Dedifferentiated amniotic fluid mesenchymal stem cell (primary cell): ENCODE measurements around the gene PLOD3.
A peak's percentile ranks its signal among the peaks of the same experiment; 100 is the strongest.
"Not testable (repeated sequence)": the region's sequence is repeated elsewhere in the genome, so short reads cannot be mapped to it uniquely, and the experiment has no call there.

Experiments used
- DNase-seq: peaks from one replicate; pipeline ENCODE4 v3.0.0-alpha.2; 2016; ENCODE audit errors: extremely low spot score

The PLOD3 gene, protein sequence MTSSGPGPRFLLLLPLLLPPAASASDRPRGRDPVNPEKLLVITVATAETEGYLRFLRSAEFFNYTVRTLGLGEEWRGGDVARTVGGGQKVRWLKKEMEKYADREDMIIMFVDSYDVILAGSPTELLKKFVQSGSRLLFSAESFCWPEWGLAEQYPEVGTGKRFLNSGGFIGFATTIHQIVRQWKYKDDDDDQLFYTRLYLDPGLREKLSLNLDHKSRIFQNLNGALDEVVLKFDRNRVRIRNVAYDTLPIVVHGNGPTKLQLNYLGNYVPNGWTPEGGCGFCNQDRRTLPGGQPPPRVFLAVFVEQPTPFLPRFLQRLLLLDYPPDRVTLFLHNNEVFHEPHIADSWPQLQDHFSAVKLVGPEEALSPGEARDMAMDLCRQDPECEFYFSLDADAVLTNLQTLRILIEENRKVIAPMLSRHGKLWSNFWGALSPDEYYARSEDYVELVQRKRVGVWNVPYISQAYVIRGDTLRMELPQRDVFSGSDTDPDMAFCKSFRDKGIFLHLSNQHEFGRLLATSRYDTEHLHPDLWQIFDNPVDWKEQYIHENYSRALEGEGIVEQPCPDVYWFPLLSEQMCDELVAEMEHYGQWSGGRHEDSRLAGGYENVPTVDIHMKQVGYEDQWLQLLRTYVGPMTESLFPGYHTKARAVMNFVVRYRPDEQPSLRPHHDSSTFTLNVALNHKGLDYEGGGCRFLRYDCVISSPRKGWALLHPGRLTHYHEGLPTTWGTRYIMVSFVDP

DNA sequence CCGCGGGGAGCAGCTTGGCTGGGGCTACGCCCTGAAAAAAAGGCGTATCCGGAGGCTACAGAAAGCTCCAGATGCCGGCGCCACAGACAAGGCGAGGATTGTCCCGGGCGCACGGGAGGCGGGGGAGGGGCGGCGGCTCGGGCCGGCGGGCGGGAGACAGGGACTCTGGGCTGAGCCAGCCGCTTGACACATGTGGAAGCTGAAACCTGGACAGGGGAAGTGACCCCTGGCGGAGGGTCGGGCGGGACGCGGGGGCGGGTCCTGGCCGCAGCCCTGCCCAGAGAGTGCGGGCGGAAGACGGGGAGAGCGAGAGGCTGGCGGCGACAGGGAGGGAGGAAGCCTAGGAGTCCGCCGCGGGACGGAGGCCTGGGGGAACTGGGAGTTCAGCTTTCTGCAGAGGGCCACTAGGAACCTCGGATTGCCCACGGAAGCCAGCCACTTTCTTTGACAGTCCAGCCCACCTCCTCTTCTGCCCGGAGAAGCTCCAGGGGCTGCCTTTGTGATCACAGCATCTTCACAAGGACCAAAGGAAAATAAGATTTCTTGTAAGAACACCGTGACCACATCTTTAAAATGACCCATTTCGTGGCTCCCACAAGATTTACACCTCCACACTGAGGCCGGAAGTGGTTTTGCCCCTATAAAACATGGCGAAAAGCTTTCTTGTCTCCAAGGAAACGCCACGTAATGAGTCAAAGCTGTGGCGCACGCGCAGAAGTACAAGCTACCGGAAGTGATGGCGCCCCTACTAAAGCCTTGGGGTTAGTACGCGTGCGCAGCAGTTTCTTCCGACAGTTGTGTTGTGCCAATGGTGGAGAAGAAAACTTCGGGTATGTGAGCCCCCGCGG, at the start of gene PLOD3, which contains the start of gene ZNHIT1:
PLOD3 (minus strand) TSS at position 194 of the 848 bp plus-strand sequence. CDS start 307 bp downstream, outside the sequence.
ZNHIT1 (plus strand) TSS at position 778 of the 848 bp plus-strand sequence; CDS start at position 809, 31 bp downstream.
- DNase-seq: peak; percentile 99

DNA sequence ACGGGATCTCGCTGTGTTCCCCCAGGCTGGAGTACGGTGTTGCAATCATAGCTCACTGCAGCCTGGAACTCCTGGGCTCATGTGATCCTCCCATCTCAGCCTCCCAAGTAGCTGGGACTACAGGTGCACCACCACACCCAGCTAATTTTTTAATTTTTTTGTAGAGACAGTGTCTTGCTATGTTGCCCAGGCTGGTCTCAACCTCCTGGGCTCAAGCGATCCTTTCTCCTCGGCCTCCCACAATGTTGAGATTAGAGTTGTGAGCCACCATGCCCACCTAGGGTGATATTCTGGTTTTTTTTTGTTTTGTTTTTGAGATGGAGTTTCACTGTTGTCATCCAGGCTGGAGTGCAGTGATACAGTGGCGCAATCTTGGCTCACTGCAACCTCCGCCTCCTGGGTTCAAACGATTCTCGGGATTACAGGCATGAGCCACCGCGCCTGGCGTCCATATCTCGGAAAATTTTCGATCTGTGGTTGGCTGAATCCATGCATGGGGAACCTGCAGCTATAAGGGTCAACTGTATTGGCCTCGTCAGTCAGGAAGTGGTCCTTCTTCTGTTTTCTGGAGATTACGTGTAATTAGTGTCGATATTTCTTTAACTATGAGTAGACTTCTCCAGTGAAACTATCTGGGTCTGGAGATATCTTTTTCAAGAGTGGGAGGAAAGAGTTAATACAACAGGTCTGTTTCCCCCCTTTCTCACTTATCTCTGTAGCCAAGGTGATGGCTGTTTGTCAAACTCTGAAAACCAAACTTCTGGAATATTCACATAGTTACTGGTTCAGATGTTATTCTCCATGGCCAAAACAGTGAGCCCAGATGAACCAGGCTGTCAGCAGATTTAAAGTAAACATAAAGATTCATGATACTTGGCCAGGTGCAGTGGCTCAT, 48.5 kb upstream of the PLOD3 start:
- DNase-seq: no peak

DNA sequence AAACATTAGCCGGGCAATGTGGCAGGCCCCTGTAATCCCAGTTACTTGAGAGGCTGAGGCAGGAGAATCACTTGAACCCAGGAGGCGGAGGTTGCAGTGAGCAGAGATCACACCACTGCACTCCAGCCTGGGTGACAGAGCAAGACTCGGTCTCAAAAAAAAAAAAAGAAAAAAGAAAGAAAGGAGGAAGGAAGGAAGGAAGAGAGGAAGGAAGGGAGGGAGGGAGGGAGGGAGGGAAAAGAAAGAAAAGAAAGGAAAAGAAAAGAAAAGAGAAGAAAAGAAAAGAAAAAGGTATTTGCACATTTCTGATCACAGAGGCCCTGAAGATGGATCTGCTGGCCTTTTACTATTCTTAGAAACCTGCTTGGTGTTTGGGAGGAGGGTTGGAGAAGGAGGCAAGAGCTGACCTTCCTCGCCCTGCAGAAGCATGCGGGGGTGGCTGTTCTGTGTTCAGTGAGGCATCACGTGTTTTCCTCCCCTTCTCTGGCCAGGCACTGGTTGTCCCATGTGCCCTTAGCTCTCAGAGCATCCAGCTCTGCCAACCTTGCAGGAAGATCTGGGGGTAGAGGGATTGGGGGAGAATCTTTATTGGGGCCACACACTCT, 46.8 kb upstream of the PLOD3 start:
- DNase-seq: not testable (repeated sequence)

DNA sequence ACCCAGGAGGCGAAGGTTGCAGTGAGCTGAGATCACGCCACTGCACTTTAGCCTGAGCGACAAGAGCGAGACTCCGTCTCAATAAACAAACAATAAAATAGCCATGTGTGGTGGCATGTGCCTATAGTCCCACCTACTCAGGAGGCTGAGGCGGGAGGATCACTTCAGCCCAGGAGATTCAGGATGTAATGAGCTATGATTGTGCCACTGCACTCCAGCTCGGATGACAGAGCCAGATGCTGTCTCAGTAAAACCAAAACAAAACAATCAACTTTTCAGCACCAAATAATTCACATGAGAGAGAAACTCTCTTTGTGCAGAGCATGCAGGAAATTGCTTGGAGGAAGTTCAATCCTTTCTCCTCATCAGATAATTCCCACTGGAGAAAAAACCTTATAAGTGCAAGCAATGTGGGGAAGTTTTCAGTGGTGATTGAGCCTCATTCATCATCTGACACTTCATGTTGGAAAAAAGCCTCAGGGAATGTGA, 40.9 kb upstream of the PLOD3 start:
- no peak for DNase-seq

DNA sequence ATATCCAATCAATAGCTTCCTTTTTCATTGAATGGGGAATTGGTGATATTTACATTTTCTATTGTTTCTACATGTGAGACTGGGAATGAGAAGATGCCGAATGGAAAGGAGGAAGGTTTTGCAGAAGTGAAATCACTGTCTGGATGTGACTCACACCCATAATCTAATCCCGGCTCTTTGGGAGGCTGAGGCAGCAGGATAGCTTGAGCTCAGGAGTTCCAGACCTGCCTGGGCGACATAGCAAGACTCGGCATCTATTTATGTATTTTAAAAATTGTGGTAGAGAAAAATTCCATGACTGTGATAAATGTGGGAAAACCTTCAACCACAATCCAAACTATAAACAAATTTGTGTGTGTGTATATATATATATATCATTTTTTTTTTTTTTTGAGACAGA, 38.4 kb upstream of the PLOD3 start:
- no peak for DNase-seq

DNA sequence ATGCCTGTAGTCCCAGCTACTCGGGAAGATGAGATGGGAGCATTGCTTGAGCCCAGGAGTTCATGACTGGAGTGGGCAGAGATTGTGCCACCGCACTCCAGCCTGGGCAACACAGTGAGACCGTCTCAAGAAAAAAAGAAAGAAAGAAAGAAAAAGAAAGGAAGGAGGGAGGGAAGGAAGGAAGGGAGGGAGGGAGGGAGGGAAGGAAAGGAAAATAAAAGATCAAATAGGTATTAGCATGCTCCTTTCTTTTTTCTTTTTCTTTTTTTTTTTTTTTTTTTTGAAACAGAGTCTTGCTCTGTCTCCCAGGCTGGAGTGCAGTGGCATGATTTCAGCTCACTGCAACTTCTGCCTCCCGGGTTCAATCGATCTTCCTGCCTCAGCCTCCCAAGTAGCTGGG, 35.8 kb upstream of the PLOD3 start:
- DNase-seq: not testable (repeated sequence)

DNA sequence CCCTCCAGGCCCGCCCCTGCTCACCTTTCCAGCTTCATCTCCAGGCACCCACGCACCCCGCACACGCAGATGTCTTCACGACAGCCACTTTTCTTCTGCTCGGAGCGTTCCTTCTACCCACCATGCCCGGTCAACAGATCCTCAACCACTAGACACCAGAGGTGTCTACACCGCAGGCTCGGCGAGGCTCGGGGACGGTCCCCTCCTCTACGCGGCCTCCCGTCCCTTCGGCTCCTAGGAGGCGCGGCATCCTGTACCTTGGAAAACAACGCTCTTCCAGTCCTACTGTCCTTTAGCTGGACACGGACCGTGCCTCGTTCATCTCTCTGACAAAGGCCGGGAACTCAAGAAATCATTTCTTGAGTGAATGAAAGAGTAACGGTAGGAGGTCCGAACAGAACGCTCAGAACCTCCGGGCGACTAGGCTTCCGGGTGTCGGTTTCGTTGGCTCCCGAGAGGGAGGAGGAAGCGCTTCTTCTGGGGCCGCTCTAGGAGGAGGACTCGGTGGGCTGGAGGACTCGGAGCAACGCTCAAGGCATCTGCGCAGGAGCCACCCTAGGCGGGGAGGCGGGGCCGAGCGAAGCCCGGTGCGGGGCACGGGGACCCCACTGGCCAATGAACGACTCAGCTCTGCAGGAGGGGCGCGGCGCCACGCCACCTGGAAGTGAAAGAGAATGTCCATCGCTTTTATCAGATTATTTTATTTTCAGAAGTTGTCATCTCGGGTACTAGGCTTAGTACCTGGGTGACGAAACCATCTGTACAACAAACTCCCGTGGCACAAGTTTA, 34.7 kb upstream of the PLOD3 start:
- peak; percentile 97 for DNase-seq

DNA sequence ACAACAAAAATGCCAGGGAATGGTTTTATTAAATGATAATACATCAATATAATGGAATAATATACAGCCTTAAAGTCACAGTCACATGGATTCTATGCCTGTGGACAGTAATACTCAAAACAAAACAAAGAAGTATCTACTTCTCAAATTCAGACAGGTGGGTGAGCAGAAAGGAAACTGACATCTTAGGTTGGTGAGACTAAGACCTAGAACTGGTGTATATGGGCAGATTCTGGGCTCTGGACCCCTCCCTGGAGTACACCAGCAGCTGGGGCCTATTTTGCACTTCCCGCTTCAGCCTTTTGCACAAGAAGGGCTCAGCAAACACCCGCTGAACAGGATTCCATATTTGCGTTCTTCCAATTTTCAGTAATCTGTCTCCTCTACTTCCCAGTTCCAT, 32.9 kb upstream of the PLOD3 start:
- no peak for DNase-seq

DNA sequence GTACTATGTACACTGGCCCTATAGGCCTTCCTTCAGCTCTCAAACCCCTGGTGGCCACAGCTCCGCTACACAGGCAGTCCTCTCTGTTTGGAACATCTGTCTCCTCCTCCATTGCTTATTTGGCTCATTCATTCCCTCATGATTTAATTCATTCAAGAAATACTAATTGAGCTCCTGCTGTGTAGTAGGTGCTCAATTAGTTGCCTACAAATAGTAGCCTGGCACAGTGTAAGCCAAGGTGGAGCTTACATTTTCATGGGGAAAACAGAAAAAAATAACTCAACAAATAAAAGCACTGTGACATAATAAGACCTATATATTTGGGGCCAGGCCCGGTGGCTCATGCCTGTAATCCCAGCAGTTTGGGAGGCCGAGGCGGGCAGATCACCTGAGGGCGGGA, 30.9 kb upstream of the PLOD3 start:
- no peak for DNase-seq

DNA sequence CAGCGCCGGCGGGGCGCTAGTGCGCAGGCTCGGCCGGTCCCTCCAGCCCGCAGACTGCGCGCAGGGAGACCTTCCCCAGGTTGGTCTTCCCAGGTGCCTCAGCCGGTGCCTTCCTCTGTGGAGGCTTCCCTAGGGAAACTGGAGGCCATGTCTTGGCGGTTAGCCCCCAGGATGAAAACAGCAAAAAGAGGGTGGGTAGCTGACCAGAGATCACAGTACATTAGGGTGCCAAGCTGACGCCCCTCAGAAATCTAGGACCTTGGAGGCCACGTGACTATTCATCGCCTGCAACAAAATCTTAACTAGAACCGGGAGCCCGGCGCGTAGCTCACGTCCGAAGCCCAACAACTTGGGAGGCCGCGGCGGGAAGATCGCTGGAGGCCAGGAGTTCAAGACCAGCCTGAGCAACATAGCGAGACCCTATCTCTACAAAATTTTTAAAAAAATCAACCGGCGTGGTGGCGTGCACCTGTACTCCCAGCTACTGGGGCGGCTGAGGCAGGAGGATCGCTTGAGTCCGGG, 27.8 kb upstream of the PLOD3 start:
- DNase-seq: no peak

DNA sequence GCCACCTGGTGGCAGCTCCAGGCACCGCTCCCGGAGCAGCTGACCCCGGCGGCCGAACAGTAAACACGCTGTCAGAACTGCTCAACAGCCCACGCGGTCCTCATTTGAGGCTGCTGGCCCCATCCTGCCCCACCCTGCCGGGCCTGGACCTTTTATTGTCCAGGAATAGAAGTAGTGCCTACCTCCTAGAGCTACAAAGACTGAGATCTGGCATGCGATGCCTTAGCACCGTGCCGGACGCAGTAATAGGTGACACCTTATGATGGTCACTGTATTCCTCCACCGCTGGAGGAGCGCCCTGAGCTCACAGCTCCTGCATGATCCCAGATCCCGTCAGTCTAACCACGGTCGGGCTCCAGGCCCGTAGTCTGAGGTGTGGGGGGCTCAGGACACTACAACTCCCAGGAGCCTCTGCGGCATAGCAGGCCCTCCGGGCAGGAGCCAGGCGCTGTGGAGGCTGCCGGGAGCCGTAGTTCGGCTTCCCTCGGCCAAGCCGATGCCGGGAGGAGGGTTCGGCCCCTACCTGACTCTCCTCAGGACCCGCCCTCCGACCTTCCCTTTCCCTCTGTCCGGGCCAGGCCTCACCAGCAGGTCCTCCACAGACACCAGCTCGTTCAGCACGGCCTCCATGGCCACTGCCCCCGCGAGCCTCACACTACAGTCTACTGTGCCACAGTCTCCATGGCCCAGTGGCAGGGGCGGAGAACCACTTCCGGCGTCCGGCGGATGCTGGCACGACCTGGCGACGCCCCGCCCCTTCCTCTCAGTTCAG, 27.2 kb upstream of the PLOD3 start, which contains the start of gene FIS1:
FIS1 (minus strand) TSS at position 707 of the 772 bp plus-strand sequence; CDS start at position 630, 77 bp downstream.
- peak; percentile 85 for DNase-seq

DNA sequence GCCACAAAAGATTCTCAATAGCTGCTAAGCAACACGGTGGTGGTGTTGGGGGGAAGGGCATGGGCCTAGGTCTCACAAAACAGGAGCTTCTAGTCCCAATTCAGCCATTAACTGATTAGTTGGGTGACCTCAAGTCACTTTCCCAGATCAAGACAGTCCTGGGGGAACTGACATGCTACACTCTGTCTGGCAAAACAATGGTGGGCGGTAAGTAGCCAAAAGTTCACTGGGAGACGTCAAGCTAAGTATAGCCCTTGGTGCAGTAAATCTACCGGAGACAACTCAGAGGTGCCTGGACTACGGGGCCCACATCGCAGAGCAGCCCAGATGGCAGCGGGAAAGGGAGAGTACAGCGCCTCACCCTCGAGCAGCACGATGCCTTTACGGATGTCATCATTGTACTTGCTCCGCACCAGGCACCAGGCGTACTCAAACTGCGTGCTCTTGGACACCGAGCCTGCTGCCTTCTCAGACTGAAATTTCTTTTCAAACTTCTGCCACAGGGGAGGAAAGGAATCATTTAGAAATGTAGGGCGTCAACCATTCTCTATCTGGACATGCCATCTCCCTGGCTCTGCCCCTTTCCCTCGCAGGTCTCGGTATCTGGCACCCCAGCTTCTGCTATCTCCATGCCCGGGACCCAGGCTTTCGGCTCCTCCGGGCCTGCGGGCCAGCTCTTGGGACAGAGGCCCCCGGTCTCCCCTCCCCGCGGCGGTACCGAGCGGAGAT, 26.4 kb upstream of the PLOD3 start:
- no peak for DNase-seq

DNA sequence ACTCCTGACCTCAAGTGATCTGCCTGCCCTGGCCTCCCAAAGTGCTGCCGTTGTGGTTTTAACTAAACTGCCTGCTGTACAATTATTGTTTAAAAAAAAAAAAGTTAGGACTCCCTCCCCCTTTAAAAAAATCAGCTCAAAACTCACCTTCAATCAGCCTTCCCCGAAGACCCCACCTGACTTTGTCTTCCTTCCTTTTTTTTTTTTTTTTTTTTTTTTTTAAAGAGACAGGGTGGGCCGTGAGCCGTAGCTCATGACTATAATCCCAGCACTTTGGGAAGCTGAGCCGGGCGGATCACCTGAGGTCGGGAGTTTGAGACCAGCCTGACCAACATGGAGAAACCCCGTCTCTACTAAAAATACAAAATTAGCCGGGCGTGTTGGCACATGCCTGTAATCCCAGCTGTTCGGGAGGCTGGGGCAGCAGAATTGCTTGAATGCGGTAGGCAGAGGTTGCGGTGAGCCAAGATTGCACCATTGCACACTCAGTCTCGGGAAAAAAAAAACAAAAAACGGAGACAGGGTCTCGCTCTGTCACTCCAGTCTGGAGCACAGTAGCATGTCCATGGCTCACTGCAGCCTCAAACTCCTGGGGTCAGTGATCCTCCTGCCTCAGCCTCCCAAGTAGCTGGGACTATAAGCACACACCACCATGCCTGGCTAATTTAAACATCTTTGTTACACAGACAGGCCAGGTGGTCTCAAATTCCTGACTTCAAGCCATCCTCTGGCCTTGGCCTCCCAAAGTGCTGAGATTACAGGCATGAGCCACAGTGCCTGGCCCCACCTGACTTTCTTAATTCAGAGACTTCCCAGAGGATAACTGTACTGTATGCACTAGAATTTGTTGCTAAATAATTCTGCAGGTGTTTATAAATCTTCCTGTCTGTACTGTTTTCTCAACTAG, 24.3 kb upstream of the PLOD3 start:
- no peak for DNase-seq

DNA sequence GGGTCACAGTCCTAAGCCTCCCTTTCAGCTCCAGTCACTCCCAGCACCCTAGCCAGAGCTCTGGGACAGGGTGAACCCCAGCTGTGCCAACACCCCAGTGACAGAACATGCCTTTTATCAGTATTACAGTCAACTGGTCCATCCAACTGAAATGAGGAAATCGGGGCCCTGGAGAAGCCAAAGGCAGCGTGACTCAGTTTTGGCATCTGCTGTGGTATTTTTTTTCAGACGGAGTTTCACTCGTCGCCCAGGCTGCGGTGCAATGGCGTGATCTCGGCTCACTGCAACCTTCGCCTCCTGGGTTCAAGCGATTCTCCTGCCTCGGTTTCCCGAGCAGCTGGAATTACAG, 23.6 kb upstream of the PLOD3 start:
- DNase-seq: no peak

DNA sequence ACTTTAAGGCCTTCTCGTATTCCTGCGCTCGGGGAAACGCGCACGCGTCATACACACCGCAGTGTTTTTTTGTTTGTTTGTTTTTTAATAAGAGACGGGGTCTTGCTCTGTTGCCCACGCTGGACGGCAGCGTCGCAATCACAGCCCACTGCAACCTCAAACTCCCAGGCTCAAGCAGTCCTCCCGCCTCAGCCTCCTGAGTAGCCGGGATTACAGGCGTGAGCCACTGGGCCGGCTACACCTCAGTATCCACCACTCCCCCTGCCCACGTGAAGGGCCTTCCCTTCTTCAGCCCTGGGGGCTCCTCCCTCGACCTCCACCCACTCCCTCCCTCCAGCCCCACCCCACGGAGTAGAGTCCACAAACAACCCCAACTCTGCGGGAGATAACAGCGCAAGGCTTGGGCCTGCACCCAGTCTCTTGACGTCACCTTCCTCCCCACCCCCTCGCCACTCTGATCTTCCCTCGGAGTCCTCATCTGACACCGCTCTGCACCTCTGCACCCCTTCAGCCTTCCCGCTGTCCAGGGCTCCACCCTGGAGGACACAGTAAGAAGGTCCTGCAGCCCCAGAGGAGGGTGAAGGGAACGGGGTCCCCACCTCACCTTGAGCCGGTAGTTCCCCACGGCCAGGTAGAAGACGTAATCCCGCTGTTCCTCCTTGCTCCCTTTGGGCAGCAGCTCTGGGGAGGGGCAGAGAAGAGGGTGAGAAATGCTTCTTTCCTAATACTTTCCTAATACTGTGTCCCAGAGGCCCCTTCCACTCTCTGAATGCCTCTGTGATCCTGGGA, 23.0 kb upstream of the PLOD3 start:
- no peak for DNase-seq

DNA sequence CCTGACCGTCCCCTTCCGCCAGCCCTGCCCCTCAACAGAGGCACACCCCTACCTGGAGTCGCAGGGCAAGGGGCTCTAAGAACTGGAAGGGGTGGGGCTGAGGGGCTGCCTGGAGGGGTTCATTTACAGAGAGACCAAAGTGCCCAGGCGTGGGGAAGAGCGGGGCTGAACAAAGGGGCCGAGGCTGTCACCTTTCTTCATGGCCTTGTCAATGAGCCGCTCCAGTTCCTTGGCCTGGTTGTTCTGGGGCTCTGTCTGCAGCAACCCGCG, 22.5 kb upstream of the PLOD3 start:
- no peak for DNase-seq
